Fibroblast of peridontal ligament (primary cell): ENCODE results near the gene EFNB1.
"Not testable (repeated sequence)": the region's sequence is repeated elsewhere in the genome, so short reads cannot be mapped to it uniquely, and the experiment has no call there.

ENCODE experiments used
- DNase-seq: peaks from one replicate; pipeline ENCODE4 v3.0.0-alpha.2; 2010; ENCODE audit errors: extremely low read depth

Gene EFNB1

GRCh38 chrX:68828740-68829581 is at the start of gene EFNB1:
Gene EFNB1, plus strand, starts transcription at chrX:68829021. Its CDS starts 756 bp downstream, at chrX:68829777.
- peak; percentile 94 for DNase-seq

GRCh38 chrX:68781295-68781694 is 47.5 kb upstream of the EFNB1 start:
- not testable (repeated sequence) for DNase-seq

DNA sequence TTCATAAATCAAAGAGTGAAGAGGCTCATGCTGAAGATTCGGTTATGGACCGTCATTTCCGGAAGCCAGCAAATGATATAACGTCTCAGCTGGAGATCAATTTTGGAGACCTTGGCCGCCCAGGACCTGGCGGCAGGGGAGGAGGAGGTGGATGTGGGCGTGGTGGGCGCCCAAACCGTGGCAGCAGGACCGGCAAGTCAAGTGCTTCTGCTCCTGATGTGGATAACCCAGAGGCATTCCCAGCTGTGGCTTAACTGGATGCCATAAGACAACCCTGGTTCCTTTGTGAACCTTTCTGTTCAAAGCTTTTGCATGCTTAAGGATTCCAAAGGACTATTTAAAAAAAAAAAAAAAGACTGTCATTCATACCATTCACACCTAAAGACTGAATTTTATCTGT is 44.0 kb upstream of the EFNB1 start:
- DNase-seq, result no peak

GRCh38 chrX:68786581-68786980 is 42.2 kb upstream of the EFNB1 start:
- not testable (repeated sequence) for DNase-seq

GRCh38 chrX:68789966-68790365 is 38.9 kb upstream of the EFNB1 start:
- DNase-seq, result no peak

DNA sequence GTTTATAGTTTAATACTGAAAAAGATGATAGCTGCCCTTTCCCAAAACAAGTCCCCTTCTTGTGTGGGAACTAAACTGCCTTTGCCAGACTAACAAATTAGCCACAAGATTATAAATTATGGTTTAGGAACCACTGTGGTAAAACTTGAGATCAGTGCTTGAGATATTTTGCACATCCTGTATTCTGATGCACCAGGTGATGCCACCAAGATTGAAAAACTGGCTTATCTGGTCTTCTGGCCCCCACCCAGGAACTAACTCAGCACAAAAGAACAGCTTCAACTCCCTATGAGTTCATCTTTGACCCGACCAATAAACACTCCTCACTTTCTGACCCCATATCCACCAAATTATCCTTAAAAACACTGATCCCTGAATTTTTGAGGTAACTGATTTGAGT is 36.7 kb upstream of the EFNB1 start:
- DNase-seq, result no peak

DNA sequence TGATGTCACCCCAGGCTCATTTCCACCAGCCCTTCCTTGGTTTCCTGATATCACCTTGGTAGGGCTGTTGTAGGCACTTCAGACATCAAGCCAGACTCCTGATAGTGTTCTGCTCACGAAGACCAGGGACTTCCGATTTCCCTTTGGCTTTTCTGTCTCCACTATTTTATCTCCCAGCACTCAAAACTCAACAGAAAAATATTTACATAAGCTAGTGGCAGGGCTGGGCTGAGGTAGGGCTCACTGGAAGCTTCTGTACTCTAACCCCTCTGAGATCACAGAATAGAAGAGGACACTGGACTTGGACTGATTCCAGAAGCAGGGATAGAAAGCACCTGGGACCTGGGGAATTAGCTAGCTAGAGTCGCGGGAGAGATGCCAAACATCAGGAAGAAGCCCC is 34.4 kb upstream of the EFNB1 start:
- no peak for DNase-seq

- DNase-seq, result no peak
Observed at GRCh38 chrX:68795741-68796140, 33.1 kb upstream of the EFNB1 start.

- not testable (repeated sequence) for DNase-seq
Observed at GRCh38 chrX:68798400-68798799, 30.4 kb upstream of the EFNB1 start.

- DNase-seq, result no peak
Observed at GRCh38 chrX:68801737-68802290, 27.0 kb upstream of the EFNB1 start.

- no peak for DNase-seq
Observed at GRCh38 chrX:68807818-68808217, 21.0 kb upstream of the EFNB1 start.

- peak; percentile 18 for DNase-seq
Observed at GRCh38 chrX:68808686-68809357, 20.0 kb upstream of the EFNB1 start.

- DNase-seq, result no peak
Observed at GRCh38 chrX:68820476-68821110, 8.2 kb upstream of the EFNB1 start.

DNA sequence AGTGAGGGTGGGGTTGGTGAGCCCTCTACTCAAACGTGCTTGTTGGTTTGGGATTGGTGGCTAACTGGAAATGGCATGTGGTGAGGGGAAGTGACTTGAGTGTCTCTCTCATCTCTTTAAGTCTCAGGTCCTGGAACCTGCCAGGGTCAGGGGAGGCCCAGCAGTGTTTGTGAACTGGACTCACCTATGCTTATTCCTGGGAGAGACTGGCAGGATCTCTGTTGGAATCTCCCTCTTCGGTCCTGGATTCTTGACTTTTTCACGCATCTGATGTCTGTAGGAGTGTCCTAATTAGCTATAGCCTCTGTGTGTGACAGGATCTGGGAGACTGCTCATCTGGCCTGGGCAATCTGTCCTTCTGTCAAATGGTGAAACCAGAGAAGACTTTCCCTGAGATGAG is 7.2 kb upstream of the EFNB1 start:
- DNase-seq, result no peak

DNA sequence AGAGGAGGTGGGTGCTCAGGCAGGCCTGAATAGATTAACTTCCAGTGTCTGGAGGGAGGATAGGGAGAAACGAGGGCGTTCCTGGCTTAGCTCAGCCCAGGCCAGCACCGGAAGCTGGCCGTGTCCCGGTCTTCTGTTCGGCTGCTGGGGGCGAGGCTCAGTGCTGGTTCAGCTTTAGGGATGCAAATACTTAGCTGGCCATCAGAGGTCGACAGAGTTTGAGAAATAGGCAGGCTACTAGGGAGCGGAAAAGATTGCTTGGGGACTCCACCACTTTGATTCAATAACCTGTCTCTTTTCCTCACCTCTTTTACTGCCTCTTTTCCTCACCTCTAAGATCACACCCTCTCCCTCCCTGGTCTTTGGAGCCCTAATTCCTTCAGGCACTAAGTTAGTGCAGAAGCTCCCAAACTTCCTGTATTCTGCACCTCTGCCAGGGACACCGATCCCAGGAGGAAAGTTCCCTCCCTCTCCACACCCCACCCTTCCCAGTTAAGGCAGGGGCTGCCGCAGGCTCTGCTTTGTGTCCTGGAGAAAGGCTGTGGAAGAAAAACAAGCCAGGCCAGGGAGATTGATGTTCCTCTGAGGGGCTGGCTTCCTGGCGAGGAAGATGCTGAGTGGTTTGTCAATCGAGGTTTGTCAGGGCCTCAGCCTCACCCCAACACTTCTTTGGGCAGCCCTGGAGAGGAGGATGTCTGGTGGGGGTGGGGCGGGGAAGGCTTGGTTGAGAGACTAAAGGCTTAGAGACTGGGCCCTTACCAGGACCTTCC is 6.0 kb upstream of the EFNB1 start:
- DNase-seq, result peak; percentile 58

DNA sequence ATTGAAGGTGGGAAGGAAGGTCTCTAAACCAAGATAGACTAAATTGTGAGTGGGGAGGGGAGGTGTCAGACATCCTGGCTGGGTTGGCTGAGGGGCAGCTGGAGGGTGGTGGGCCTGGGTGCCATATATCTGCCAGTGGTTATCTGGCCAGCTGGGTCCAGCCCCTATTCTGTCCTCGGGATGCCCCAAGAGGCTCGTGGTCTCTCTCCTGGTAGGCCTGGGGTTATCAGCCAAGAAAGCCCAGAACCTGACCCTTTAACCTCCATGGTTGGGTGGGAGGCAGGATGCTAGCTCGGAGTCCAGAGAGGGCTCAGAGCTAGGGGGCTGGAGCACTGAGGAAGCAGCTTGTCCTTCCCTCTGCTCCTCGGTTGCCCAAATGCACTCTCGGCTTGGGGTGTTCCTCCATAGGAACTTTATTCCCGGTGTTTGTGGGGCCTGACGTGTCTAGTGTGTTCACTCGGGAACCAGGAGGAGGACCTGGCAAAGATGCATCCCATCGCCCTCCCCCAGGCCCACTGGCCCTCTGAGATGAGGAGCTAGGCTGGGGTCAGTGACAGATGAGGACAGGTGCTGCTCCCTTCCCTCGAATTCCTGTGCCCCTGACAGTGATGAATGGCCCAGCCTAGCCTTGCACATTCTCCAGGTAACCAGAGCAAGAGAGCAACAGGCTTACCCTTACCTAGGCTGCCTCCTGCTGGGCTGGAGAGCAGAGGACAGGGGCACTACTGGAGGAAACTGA is 5.2 kb upstream of the EFNB1 start:
- DNase-seq, result no peak

- no peak for DNase-seq
Observed at GRCh38 chrX:68824152-68824433, 4.7 kb upstream of the EFNB1 start.

- no peak for DNase-seq
Observed at GRCh38 chrX:68824565-68825125, 4.2 kb upstream of the EFNB1 start.

- DNase-seq, result no peak
Observed at GRCh38 chrX:68826113-68826980, 2.5 kb upstream of the EFNB1 start.

DNA sequence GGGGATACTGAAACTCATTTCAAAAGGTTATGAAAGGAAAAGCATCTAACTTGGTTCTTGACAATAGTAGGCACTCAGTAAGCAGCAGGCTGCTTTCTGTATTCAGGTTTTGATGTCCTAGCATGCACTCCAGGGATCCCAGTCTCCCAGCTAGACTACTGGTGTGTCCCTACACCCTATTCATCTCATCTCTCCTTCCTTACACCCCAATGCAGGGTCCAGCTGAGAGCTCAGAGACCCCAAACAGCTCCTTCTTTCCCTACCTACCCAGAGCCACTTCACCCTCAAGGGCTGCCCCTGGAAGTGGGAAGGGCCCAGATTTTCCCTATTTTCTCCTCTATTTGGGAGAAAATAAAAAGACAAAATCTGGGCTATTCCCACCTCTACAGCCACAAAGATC is 1.6 kb upstream of the EFNB1 start:
- no peak for DNase-seq
